Neural cell (in vitro differentiated cells): ENCODE data around the gene NSMF.

Source experiments
- CTCF ChIP-seq: fragments of 450-650 bp; IDR thresholded peaks from 2 replicates; pipeline ENCODE4 v1.5.1; 2014; ENCODE audit warnings: antibody characterized with exemption, mild to moderate bottlenecking, moderate library complexity; ENCODE audit not compliant: poor library complexity, severe bottlenecking
- EP300 ChIP-seq: fragments of 450-650 bp; conservative IDR thresholded peaks from 2 replicates; pipeline ENCODE4 v1.6.1; 2014; ENCODE audit warnings: antibody characterized with exemption, mild to moderate bottlenecking, moderate library complexity; ENCODE audit not compliant: poor library complexity, severe bottlenecking
- MXI1 ChIP-seq: fragments of 450-650 bp; conservative IDR thresholded peaks from 2 replicates; pipeline ENCODE4 v1.6.1; 2014; ENCODE audit warnings: antibody characterized with exemption, mild to moderate bottlenecking; ENCODE audit not compliant: poor library complexity, severe bottlenecking
- POLR2AphosphoS5 ChIP-seq: IDR thresholded peaks from 2 replicates; pipeline ENCODE4 v1.6.1; 2012
- TAF1 ChIP-seq: IDR thresholded peaks from 2 replicates; pipeline ENCODE4 v1.6.1; 2012; ENCODE audit warnings: low read depth
- TF ChIP-seq, protein P1 (sequence below): IDR thresholded peaks from 2 replicates; pipeline ENCODE4 v1.6.1; 2012; ENCODE audit warnings: borderline replicate concordance

DNA sequence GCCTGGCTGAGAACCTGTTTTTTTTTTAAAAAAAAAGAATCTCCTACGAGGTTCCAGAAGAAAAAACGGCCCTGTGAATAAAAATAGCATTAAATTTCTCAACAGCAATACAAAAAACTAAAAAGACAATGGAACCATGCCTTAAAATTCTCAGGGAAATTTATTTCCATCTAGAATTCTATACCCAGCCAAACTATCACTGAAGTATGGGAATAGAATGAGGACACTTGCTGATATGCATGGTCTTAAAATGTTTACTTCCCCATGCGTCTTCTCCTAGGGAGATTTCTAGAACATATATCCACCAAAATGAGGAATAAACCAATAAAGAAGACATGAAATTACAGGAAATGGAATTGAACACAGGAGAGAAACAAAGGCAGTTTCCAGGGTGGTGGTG lies 16.5 kb upstream of the NSMF start:
- TF ChIP-seq MXI1 (no peak), POLR2AphosphoS5 (no peak), CTCF (no peak), TAF1 (no peak), EP300 (no peak)
- TF ChIP-seq, protein P1, sequence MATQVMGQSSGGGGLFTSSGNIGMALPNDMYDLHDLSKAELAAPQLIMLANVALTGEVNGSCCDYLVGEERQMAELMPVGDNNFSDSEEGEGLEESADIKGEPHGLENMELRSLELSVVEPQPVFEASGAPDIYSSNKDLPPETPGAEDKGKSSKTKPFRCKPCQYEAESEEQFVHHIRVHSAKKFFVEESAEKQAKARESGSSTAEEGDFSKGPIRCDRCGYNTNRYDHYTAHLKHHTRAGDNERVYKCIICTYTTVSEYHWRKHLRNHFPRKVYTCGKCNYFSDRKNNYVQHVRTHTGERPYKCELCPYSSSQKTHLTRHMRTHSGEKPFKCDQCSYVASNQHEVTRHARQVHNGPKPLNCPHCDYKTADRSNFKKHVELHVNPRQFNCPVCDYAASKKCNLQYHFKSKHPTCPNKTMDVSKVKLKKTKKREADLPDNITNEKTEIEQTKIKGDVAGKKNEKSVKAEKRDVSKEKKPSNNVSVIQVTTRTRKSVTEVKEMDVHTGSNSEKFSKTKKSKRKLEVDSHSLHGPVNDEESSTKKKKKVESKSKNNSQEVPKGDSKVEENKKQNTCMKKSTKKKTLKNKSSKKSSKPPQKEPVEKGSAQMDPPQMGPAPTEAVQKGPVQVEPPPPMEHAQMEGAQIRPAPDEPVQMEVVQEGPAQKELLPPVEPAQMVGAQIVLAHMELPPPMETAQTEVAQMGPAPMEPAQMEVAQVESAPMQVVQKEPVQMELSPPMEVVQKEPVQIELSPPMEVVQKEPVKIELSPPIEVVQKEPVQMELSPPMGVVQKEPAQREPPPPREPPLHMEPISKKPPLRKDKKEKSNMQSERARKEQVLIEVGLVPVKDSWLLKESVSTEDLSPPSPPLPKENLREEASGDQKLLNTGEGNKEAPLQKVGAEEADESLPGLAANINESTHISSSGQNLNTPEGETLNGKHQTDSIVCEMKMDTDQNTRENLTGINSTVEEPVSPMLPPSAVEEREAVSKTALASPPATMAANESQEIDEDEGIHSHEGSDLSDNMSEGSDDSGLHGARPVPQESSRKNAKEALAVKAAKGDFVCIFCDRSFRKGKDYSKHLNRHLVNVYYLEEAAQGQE, result no peak
